Chondrocyte (in vitro differentiated cells): ENCODE data around the gene SOS1. TPM values are rescaled to one million over a fixed set of nuclear protein-coding genes. Genes with fewer than 3 reads are reported as not detected.

Experiments
- DNase-seq: peaks from one replicate; pipeline ENCODE4 v3.0.0; 2021; ENCODE audit warnings: mixed read lengths, low spot score
- H3K27ac Mint-ChIP-seq: one replicate; pipeline ENCODE4 v1.8.0; 2021; ENCODE audit warnings: mild to moderate bottlenecking, moderate library complexity, mixed read lengths; ENCODE audit not compliant: unreplicated experiment
- H3K27me3 Mint-ChIP-seq: 2 replicates; pipeline ENCODE4 v1.8.0; 2021; ENCODE audit warnings: low read depth, mixed read lengths
- H3K36me3 Mint-ChIP-seq: 2 replicates; pipeline ENCODE4 v1.8.0; 2021; ENCODE audit warnings: low read depth, mixed read lengths
- H3K4me1 Mint-ChIP-seq: 2 replicates; pipeline ENCODE4 v1.8.0; 2021; ENCODE audit warnings: low read depth, mild to moderate bottlenecking, mixed read lengths
- H3K4me3 Mint-ChIP-seq: one replicate; pipeline ENCODE4 v1.8.0; 2021; ENCODE audit warnings: mild to moderate bottlenecking, moderate library complexity, mixed read lengths; ENCODE audit not compliant: unreplicated experiment
- H3K9me3 Mint-ChIP-seq: 2 replicates; pipeline ENCODE4 v1.8.0; 2021; ENCODE audit warnings: low read depth, mixed read lengths
- total RNA-seq: library from RNA; stranded (reverse); gene quantifications from 3 replicates; pipeline ENCODE4 v1.2.1, GENCODE V29; 2021
- TF ChIP-seq, protein P1 (sequence below): fragments of 200-600 bp; sonication (generic); IDR thresholded peaks from 2 replicates; pipeline ENCODE4 v1.5.0; 2021; ENCODE audit warnings: antibody characterized with exemption, mild to moderate bottlenecking, moderate library complexity

The SOS1 gene
- total RNA-seq, 1 donor from 2014 or later: 37.2 TPM

DNA sequence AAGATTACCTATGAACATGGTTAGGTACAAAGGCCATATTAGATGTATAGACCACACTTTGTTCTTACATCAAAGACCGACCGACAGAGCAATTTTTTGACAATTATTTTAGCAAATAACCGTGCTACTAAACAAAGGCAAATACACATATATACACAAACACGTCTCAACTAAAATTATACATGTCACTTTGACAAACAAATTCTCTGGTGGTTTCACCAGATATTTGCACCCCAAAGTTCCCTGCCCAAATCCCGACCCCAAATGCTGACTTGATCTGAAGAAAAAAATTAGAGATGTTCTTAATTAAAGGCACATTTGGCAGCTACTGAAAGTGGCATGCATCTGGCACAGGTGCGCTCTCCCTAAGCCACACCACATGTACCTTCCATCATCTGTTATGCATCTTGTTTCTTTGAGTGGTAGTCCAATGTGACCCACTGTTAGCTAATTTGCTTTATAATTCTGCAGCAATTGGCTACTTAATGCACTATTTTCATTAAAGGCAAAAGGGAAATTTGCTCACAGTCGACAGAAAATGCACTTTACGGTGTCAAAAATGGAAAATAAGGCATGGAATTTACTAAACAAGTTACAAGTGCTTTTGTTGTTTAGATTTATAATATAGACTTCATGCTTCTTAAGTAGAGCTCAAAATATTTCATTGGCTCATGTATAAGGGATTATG is 139.0 kb downstream of the SOS1 start:
- TF ChIP-seq, protein P1, sequence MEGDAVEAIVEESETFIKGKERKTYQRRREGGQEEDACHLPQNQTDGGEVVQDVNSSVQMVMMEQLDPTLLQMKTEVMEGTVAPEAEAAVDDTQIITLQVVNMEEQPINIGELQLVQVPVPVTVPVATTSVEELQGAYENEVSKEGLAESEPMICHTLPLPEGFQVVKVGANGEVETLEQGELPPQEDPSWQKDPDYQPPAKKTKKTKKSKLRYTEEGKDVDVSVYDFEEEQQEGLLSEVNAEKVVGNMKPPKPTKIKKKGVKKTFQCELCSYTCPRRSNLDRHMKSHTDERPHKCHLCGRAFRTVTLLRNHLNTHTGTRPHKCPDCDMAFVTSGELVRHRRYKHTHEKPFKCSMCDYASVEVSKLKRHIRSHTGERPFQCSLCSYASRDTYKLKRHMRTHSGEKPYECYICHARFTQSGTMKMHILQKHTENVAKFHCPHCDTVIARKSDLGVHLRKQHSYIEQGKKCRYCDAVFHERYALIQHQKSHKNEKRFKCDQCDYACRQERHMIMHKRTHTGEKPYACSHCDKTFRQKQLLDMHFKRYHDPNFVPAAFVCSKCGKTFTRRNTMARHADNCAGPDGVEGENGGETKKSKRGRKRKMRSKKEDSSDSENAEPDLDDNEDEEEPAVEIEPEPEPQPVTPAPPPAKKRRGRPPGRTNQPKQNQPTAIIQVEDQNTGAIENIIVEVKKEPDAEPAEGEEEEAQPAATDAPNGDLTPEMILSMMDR: no peak
- Mint-ChIP-seq H3K9me3 (no peaks in the 10 kb centered on the region), H3K4me1 (peaks cover 4% of the 10 kb centered on the region), H3K27ac (no peak overlapping the region), H3K36me3 (peaks cover 15% of the 10 kb centered on the region), H3K27me3 (no peaks in the 10 kb centered on the region), H3K4me3 (no peak overlapping the region)
- DNase-seq: no peak

DNA sequence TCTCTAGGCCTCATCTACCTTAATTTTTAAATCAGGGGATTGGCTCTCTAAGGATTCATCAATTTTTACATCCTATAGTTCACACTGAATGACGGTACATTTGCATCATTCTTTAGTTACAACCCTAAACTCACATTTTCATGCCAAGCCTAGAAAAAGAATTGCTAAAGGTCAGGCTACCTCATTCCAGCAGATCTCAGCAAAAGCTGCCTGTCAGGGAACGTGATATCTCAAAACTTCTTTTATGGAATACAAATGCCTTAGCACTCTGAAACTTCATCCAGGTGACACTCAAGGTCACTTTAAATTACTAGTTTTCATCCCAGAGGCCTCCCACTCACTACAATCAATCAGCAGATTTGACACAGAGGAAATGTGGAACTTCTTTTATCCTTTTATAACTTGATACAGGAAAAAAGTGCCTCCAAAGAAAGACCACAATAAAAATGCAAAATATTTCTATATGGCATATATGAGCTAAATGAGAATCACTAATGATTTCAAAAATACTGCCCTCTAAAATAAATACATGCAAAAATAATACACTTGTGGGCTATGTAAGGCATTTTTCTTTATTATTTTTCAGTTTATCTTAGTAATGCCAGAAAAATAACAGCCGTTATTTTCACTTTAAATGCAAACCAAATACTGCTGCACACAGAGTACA is 139.7 kb downstream of the SOS1 start:
- H3K36me3 Mint-ChIP-seq: peaks cover 15% of the 10 kb centered on the region
- TF ChIP-seq, protein P1: no peak
- DNase-seq: no peak
- H3K27me3 Mint-ChIP-seq: no peaks in the 10 kb centered on the region
- no peaks in the 10 kb centered on the region for H3K9me3 Mint-ChIP-seq
- no peak overlapping the region for H3K4me3 Mint-ChIP-seq
- H3K4me1 Mint-ChIP-seq: peaks cover 4% of the 10 kb centered on the region
- H3K27ac Mint-ChIP-seq: no peak overlapping the region

DNA sequence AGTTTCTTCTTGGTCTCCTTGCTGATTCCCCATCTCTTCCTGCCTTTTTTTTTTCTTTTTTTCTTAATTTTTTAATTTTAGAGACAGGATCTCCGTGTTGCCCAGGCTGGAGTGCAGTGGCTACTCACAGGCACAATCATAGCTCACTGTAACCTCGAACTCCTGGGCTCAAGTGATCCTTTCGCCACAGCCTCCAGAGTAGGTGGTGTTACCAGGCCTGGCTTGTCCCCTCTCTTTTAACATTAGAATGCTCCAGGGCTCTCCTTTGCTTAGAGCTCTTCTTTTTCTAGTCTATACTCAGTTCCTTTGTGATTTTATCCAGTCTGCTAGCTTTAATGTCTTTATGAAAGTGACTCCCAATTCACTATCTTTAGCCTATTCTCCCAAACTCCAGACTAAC is 141.9 kb downstream of the SOS1 start:
- Mint-ChIP-seq H3K27ac (no peak overlapping the region), H3K4me1 (peaks cover 4% of the 10 kb centered on the region), H3K9me3 (no peaks in the 10 kb centered on the region), H3K4me3 (no peak overlapping the region), H3K36me3 (peaks cover 7% of the 10 kb centered on the region), H3K27me3 (no peaks in the 10 kb centered on the region)
- TF ChIP-seq, protein P1: no peak
- no peak for DNase-seq

DNA sequence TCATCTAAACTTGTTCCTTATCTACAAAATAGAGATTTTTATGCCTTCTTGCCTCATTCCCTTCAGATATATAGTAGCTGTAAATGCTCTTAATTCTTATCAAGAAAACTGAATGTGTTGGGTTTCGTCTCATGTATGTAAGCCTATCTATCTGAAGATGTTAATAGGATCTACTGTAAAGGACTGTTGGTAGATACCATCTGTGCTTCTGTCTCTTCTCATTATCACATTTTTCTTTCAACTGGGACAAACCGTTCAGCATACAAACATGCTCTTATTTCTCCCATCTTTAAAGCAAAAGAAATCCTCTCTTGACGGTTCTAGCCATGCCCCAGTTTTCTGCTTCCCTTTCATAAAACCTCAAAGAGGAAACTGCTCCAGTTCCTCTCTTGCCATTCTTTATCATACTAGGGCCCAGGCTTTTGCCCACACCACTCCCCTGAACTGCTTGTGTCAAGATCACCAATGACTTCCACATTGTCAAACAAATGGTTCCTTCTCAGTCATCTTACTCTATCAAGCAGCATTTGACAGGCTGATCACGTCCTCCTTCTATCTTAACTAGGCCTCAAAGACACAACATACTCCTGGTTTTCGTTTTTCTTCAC is 142.5 kb downstream of the SOS1 start:
- DNase-seq: no peak
- peaks cover 4% of the 10 kb centered on the region for H3K4me1 Mint-ChIP-seq
- H3K9me3 Mint-ChIP-seq: no peaks in the 10 kb centered on the region
- no peak overlapping the region for H3K27ac Mint-ChIP-seq
- H3K4me3 Mint-ChIP-seq: no peak overlapping the region
- peaks cover 4% of the 10 kb centered on the region for H3K36me3 Mint-ChIP-seq
- TF ChIP-seq, protein P1: no peak
- no peaks in the 10 kb centered on the region for H3K27me3 Mint-ChIP-seq

DNA sequence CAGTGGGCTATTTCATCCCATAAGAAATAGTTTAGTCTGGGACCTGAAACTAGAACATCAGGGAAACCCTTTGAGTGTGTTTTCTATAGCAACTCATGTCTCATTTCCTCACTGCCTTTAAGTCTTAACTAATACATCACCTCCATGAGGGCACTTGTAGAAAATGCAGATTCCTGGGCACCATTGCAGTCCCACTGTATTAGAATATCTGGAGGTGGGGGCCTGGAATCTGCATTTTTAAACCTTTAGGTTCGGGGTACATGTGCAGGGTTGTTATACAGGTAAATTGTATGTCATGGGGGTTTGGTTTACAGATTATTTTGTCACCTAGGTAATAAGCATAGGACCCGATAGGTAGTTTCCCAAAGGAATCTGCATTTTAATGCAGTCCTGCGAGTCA is 143.8 kb downstream of the SOS1 start:
- Mint-ChIP-seq H3K4me1 (no peaks in the 10 kb centered on the region), H3K36me3 (peaks cover 4% of the 10 kb centered on the region), H3K4me3 (no peak overlapping the region), H3K27me3 (no peaks in the 10 kb centered on the region), H3K9me3 (no peaks in the 10 kb centered on the region), H3K27ac (no peak overlapping the region)
- DNase-seq: no peak
- TF ChIP-seq, protein P1: no peak
